GM12878 (cell line): ENCODE results near the gene NRXN3. TPM values are rescaled to one million over a fixed set of nuclear protein-coding genes. Genes with fewer than 3 reads are reported as not detected.

Experiments used
- ATAC-seq: fragments of 200-7000 bp; cut with Tn5 transposase; 3 replicates; pipeline ENCODE4 v1.9.1; 2020; ENCODE audit warnings: mild to moderate bottlenecking, moderate library complexity
- BruUV-seq: library from RNA; stranded (reverse); fragments of 400-500 nt; replicated peaks from 2 replicates; lab custom pipeline; 2021; lab: Mats Ljungman, UMichigan
- CTCF ChIA-PET: fragments of 300-600 bp; sonication (Branson Sonifier 250); formaldehyde crosslinking; extraction: SDS; loops from one replicate; lab custom pipeline; 2021; ENCODE audit warnings: inconsistent platforms; lab: Yijun Ruan, JAX
- POLR2A ChIA-PET: fragments of 350-600 bp; formaldehyde crosslinking; extraction: SDS; loops from one replicate; lab custom pipeline; 2021; ENCODE audit warnings: inconsistent platforms; lab: Charles Lee
- RAD21 ChIA-PET: fragments of 300-600 bp; sonication (Branson Sonifier 250); formaldehyde crosslinking; loops from one replicate; lab custom pipeline; 2023; ENCODE audit warnings: antibody characterized with exemption; ENCODE audit not compliant: unreplicated experiment; lab: Charles Lee
- SMC1A ChIA-PET: fragments of 300-600 bp; sonication (Branson Sonifier 250); formaldehyde crosslinking; loops from one replicate; lab custom pipeline; 2023; ENCODE audit not compliant: unreplicated experiment, uncharacterized antibody; lab: Charles Lee
- DNase-seq: peaks from one replicate; pipeline ENCODE4 v3.0.0-alpha.2; 2011; ENCODE audit warnings: low read depth, low spot score
- FAIRE-seq: peaks from 3 replicates; lab custom pipeline; 2011; peaks lifted over from hg19 to GRCh38; lab: Jason Lieb, UNC
- H2AFZ ChIP-seq: 2 replicates; pipeline ENCODE4 v1.6.0; 2011; ENCODE audit warnings: low read depth, low read length, control low read depth; ENCODE audit not compliant: control insufficient read depth
- H3K27ac ChIP-seq: 2 replicates; pipeline ENCODE4 v1.5.1; 2011; ENCODE audit warnings: control low read depth; ENCODE audit not compliant: control insufficient read depth, insufficient read depth
- H3K27me3 ChIP-seq, 2 experiments: replicated peaks in 1 of 2; 2 replicates each; pipeline versions ENCODE4 v1.6.0 to v1.6.1; 2011; ENCODE audit warnings: low read length in 1 of 2; ENCODE audit not compliant: control insufficient read depth in 2 of 2, insufficient read depth in 2 of 2
- H3K36me3 ChIP-seq, 2 experiments: 2 replicates each; pipeline ENCODE4 v1.5.1; 2011; ENCODE audit warnings: low read length in 1 of 2; ENCODE audit not compliant: control insufficient read depth in 2 of 2, insufficient read depth in 2 of 2
- H3K4me1 ChIP-seq: 2 replicates; pipeline ENCODE4 v1.6.1; 2011; ENCODE audit warnings: mild to moderate bottlenecking, low read length, moderate library complexity, mixed read lengths; ENCODE audit not compliant: control insufficient read depth, insufficient read depth
- H3K4me2 ChIP-seq: 2 replicates; pipeline ENCODE4 v1.6.0; 2011; ENCODE audit warnings: control low read depth; ENCODE audit not compliant: control insufficient read depth, insufficient read depth
- H3K4me3 ChIP-seq: fragments of 200-600 bp; sonication (generic); 2 replicates; pipeline ENCODE4 v1.5.1; 2016
- H3K79me2 ChIP-seq: 2 replicates; pipeline ENCODE4 v1.6.0; 2011; ENCODE audit warnings: low read length; ENCODE audit not compliant: control insufficient read depth, insufficient read depth
- H3K9ac ChIP-seq: 2 replicates; pipeline ENCODE4 v1.8.0; 2011; ENCODE audit warnings: low read length, control low read depth, mixed read lengths; ENCODE audit not compliant: control insufficient read depth, insufficient read depth
- H3K9me3 ChIP-seq: replicated peaks from 3 replicates; pipeline ENCODE4 v1.5.1; 2011; ENCODE audit warnings: mild to moderate bottlenecking, low read length; ENCODE audit not compliant: control insufficient read depth, insufficient read depth
- H4K20me1 ChIP-seq: 2 replicates; pipeline ENCODE4 v1.6.0; 2011; ENCODE audit not compliant: control insufficient read depth, insufficient read depth
- ATF3 ChIP-seq: IDR thresholded peaks from 2 replicates; pipeline ENCODE4 v1.6.1; 2011; ENCODE audit warnings: low read depth, mild to moderate bottlenecking, low read length, moderate library complexity, borderline replicate concordance; ENCODE audit errors: extremely low read depth
- HCFC1 ChIP-seq: fragments of 150-350 bp; IDR thresholded peaks from 2 replicates; pipeline ENCODE4 v1.6.1; 2014; ENCODE audit warnings: low read length
- MLLT1 ChIP-seq: fragments of 450-650 bp; IDR thresholded peaks from 2 replicates; pipeline ENCODE4 v1.6.1; 2016; ENCODE audit warnings: mild to moderate bottlenecking
- MXI1 ChIP-seq: fragments of 150-350 bp; IDR thresholded peaks from 2 replicates; pipeline ENCODE4 v1.6.1; 2011; ENCODE audit warnings: low read depth, mild to moderate bottlenecking, inconsistent platforms, low read length, improper control_type of control experiment
- RAD51 ChIP-seq: fragments of 450-650 bp; IDR thresholded peaks from 2 replicates; pipeline ENCODE4 v1.6.1; 2016; ENCODE audit warnings: moderate library complexity, mild to moderate bottlenecking, inconsistent platforms
- WGBS: methylation state at CpG from one replicate; pipeline ENCODE4 v1.1.6; 2016; ENCODE audit warnings: low lambda C conversion rate; ENCODE audit not compliant: insufficient replicate concordance, insufficient coverage; ENCODE audit errors: missing lambda C conversion rate; 5-methylcytosine and 5-hydroxymethylcytosine counted together
- in situ Hi-C: fragments of 300-500 bp; cut with MboI; formaldehyde crosslinking; loops from 9 replicates; pipeline ENCODE4 v1.14.3; 2018; ENCODE audit warnings: mixed read lengths
- intact Hi-C: fragments of 100-400 bp; cut with micrococcal nuclease; formaldehyde crosslinking; loops from one replicate; pipeline ENCODE4 v1.14.2; 2022; ENCODE audit not compliant: unreplicated experiment
- polyA plus RNA-seq, 11 experiments: library from polyadenylated mRNA; depleted of rRNA in 4 of 11; unstranded in 6 of 11; stranded (reverse) in 5 of 11; fragments of >200 nt; fragmentation: Nextera tagmentation in 4 of 11; fragmentation: Illumina TruSeq in 1 of 11; extraction: Ambion mirVana in 4 of 11; extraction: Trizol in 1 of 11; gene quantifications; 1 replicate in 1 of 11; 2 replicates in 10 of 11; pipeline versions ENCODE4 v1.2.1 to v1.2.3, GENCODE V29; 2011 to 2016; ENCODE audit warnings: inconsistent platforms in 2 of 11, missing spikeins in 2 of 11, low read depth in 1 of 11
- total RNA-seq, 4 experiments: library from RNA; depleted of rRNA in 3 of 4; stranded (reverse); fragments of >200 nt in 3 of 4; fragmentation: Illumina TruSeq in 1 of 4; extraction: Trizol in 1 of 4; gene quantifications; 2 replicates each; pipeline versions ENCODE4 v1.2.1 to v1.2.3, GENCODE V29; 2013 to 2021

NRXN3 gene
- total and polyA plus RNA-seq, 10 of the 15 experiments (the other 5 are each of a cell fraction or from before 2014, with no cell fraction given), result 0.52 to 3.3 (median 1.4) TPM

DNA sequence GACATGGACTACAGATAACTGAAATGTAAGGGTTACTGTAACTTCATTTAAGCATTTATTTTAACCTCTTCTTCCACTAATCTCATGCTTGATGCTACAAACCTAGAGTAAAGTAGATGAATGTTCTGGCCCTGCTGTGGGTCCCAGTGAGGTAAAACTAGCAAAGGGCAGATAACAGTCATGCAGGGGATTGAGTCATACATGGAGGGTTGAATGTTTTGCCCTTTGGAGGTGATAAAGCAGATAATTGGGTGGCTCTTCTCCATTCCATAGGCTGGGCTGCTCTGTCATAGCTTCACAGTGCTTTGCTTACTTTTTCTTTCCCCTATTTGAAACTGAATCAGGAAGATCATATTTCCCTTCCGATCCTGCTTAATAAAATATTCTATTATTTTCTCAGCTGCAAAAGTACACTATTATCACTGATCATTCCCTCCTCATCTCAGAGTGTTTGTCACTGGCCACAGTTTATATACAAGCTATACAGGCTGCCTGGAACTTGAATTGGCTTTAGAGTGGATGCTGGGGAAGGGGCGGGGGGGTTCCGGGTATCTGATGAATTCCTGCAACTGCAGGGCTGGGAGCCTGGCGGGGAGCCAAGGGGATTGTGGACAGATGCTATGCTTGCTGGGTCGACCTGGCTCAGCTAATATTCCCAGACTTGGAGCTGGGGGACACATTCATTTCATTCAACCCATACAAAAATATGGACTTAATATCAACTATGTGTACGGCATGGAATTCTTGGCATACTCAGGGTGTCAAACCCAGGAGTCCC is 235.1 kb downstream of the NRXN3 start:
- POLR2A ChIA-PET, result no interaction called here
- H3K4me3 ChIP-seq, result peak overlapping the region; percentile 65; the same call in 1 of the 2 replicates
- no TSS peak for BruUV-seq
- SMC1A ChIA-PET, result interaction anchor here (0.6 kb wide), 1 partner anchor 12 kb away, joined by 3 read pairs; no protein-coding TSS in a partner anchor
- H3K9me3 ChIP-seq, result no peaks in the 10 kb centered on the region; the same call in 2 of the 3 replicates
- 32% methylated on average over 6 of the region's 6 CpGs for WGBS
- no peaks in the 10 kb centered on the region for H3K4me1 ChIP-seq
- H3K36me3 ChIP-seq, result no peaks in the 10 kb centered on the region
- CTCF ChIA-PET, result no interaction called here
- TF ChIP-seq MLLT1 (no peak), HCFC1 (no peak), ATF3 (no peak)
- TF ChIP-seq, all 136 proteins: peak for 0
- ATAC-seq (peak; percentile 58), DNase-seq (no peak), FAIRE-seq (no peak)
- RAD21 ChIA-PET, result no interaction called here
- H3K79me2 ChIP-seq, result peaks cover 27% of the 10 kb centered on the region
- H3K9ac ChIP-seq, result peak overlapping the region; percentile 28; the same call in 1 of the 2 replicates
- no peaks in the 10 kb centered on the region for H4K20me1 ChIP-seq
- no peak overlapping the region for H3K4me2 ChIP-seq
- H3K27ac ChIP-seq, result peak overlapping the region; percentile 37
- no peak overlapping the region for H2AFZ ChIP-seq
- intact Hi-C loops (no loop called here), in situ Hi-C loops (no loop called here)
- H3K27me3 ChIP-seq, result no peaks in the 10 kb centered on the region

DNA sequence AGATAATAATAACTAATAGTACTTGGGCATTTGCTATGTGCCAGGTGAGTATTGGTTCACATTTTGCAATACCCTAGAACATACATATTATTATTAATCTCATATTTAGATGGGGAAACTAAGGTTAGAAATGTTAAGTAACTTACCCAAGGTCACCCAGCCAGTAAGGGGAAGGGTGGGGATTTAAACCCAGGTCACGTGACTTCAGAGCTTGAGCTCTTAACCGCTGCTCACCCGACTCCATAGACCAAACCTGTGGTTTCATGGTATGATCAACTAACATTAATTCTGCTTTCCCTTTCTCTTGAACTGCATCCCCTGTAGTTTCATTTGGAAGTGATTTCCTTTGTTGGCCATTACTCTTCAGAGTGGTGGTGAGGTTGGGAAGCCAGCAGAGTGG is 242.3 kb downstream of the NRXN3 start:
- FAIRE-seq (no peak), DNase-seq (no peak)
- POLR2A ChIA-PET, result no interaction called here
- H3K27ac ChIP-seq, result no peak overlapping the region
- H2AFZ ChIP-seq, result no peak overlapping the region
- H3K36me3 ChIP-seq, result no peaks in the 10 kb centered on the region
- BruUV-seq, result no TSS peak
- intact Hi-C loops, result no loop called here
- peaks cover 7% of the 10 kb centered on the region for H3K79me2 ChIP-seq
- no peak for TF ChIP-seq MXI1
- peak; percentile 52; the same call in 1 of the 2 replicates for TF ChIP-seq RAD51
- TF ChIP-seq, all 136 proteins: peak for 1
- ChIA-PET CTCF (no interaction called here), SMC1A (no interaction called here), RAD21 (no interaction called here)
- H4K20me1 ChIP-seq, result no peaks in the 10 kb centered on the region
- 46% methylated on average over 3 of the region's 3 CpGs for WGBS
- H3K9ac ChIP-seq, result no peak overlapping the region
- H3K9me3 ChIP-seq, result no peaks in the 10 kb centered on the region; the same call in 2 of the 3 replicates
- in situ Hi-C loops, result no loop called here
- H3K27me3 ChIP-seq, result no peaks in the 10 kb centered on the region
- peaks cover 5% of the 10 kb centered on the region; the same call in 1 of the 2 replicates for H3K4me1 ChIP-seq
- no peak for ATAC-seq
- no peak overlapping the region for H3K4me2 ChIP-seq
- H3K4me3 ChIP-seq, result no peak overlapping the region
